DND-41 (cell line): ENCODE data around the gene FAM83C.

Experiments
- CTCF ChIP-seq: IDR thresholded peaks from 2 replicates; pipeline ENCODE4 v1.5.1; 2012; ENCODE audit warnings: borderline replicate concordance, low read length, moderate library complexity, mild to moderate bottlenecking; ENCODE audit not compliant: poor library complexity, severe bottlenecking; ENCODE audit errors: extremely low read depth
- EZH2 ChIP-seq: IDR thresholded peaks from 3 replicates; pipeline ENCODE4 v1.6.1; 2012; ENCODE audit warnings: borderline replicate concordance, low read depth, mild to moderate bottlenecking, moderate library complexity, low read length, inconsistent platforms; ENCODE audit not compliant: severe bottlenecking

- no peak for TF ChIP-seq CTCF
- TF ChIP-seq EZH2, result no peak
These were observed 54.1 kb downstream of the FAM83C start for GRCh38 chr20:35238170-35238569.
